GM21737 (cell line): Measurements from ENCODE around the gene KIAA1217.

Experiments used
- ATAC-seq: cut with Tn5 transposase; IDR thresholded peaks from one replicate; pipeline ENCODE4 v1.9.1; 2021; ENCODE audit warnings: mild to moderate bottlenecking, moderate library complexity; ENCODE audit not compliant: unreplicated experiment

KIAA1217 gene

DNA sequence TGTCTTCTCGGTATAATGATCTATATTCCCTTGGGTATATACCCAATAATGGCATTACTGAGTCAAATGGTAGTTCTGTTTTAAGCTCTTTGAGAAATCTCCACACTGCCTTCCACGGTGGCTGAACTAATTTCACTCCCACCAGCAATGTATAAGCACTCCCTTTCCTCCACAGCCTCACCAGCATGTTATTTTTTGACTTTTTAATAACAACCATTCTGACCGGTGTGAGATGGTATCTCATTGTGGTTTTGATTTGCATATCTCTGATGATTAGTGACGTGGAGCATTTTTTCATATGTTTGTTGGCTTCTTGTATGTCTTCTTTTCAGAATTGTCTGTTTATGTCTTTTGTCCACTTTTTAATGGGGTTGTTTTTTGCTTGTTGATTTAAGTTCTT, 33.6 kb downstream of the KIAA1217 start:
- ATAC-seq = no peak

GRCh38 chr10:24246365-24246764, 37.4 kb downstream of the KIAA1217 start:
- ATAC-seq = no peak

GRCh38 chr10:24247841-24248240, 38.9 kb downstream of the KIAA1217 start:
- no peak for ATAC-seq

DNA sequence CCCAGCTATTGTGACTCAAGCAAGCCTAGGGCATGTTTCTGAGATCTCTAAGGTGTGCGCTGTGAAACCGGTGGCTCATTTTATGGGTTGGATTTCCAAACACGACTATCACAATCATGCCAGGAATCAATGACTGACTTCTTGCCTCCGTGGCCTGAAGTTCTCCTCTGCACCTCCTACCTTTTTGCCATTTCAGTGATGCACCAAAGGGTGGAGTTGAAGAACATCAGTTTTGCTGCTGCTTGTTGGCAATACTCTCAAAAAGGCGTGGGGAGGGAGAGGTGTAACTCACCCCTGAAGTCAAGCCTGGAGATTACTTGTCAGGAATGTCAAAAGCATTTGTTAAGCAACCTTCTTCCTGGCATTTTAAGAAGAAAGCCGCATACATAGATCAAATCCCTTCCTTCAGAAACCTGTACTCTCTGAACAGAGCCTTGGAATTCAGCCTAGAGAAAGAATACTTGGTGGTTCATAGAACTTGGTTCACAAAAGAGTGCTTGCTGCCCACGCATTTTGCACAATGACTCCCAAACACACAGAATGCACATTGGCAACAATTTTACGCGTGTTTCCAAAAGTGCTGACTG, 41.0 kb downstream of the KIAA1217 start:
- no peak for ATAC-seq

GRCh38 chr10:24251547-24251946, 42.6 kb downstream of the KIAA1217 start:
- ATAC-seq = no peak

GRCh38 chr10:24254180-24254579, 45.2 kb downstream of the KIAA1217 start:
- ATAC-seq = no peak

DNA sequence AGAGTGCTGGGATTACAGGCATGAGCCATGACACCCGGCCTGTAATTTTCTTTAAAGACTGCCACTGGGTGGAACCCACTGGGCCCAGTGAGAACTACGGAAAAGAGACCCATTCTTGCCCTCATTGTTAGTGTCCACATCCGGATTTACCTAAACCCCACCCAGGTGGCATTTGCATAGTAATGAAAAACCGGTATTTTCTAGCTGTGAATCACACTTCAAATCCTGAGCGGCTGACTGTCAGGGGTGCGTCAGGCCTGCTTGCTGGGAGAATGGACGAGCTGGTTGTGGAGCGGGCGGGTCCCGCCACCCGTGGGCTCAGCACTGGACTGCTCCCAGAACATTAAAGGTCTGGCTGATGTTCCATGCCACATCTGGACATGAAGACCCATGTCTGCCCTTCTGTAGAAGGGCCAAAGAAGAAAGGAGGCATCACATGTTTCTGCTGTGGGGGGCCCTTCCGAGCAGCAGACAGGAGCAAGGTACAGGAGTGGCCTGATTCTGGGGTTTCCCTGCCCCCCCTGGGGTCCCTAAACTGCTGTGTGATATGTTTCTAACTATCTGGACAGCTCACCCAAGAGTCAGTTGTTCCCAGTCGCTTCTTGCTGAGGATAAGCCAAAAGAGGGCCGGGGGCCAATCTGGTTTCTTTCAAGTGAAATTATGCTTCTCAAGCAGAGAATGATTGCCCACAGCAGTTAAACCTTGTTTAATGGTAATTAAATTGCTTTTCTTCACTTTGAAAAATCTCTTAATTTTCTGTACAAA, 46.4 kb downstream of the KIAA1217 start:
- no peak for ATAC-seq

- no peak for ATAC-seq
Measured at GRCh38 chr10:24255881-24256311, 47.0 kb downstream of the KIAA1217 start.

GRCh38 chr10:24256619-24257107, 47.7 kb downstream of the KIAA1217 start:
- ATAC-seq = no peak

- no peak for ATAC-seq
Measured at GRCh38 chr10:24257588-24257987, 48.6 kb downstream of the KIAA1217 start.

- no peak for ATAC-seq
Measured at GRCh38 chr10:24259365-24260130, 50.6 kb downstream of the KIAA1217 start.

- ATAC-seq = no peak
Measured at GRCh38 chr10:24261627-24262026, 52.7 kb downstream of the KIAA1217 start.

DNA sequence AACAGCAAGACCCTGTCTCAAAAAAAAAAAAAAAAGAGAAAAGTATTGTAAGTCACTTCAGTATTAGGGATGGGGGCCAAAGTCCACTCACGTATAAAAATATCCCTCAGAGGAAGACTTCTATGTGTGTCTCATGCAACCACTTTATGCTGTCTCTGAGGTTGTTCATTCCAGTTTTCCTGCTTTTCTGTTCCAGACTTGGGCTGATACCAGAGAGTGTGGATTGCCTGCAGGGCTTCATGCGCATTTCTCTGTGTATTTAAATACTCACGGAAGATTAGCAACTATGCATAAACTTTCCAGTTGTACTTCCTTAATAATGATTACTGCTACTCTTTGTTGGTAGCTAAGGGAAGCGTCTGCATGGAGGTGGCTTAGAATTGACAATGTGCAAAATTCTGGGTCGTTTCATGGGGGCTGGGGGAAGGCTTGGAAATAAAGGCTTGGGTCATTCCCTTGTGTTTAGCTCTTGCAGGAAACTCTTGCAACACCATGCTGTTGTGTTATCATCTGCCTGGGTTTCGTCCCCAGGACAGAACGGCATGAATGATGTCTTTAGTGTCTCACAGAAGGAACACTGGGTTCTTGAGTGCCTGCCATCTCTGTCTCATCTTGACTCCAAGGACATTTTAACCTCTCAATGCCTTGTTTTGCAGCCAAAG, 54.1 kb downstream of the KIAA1217 start:
- no peak for ATAC-seq

- ATAC-seq = no peak
Measured at GRCh38 chr10:24269476-24269875, 60.5 kb downstream of the KIAA1217 start.

GRCh38 chr10:24272374-24272773, 63.4 kb downstream of the KIAA1217 start:
- no peak for ATAC-seq

DNA sequence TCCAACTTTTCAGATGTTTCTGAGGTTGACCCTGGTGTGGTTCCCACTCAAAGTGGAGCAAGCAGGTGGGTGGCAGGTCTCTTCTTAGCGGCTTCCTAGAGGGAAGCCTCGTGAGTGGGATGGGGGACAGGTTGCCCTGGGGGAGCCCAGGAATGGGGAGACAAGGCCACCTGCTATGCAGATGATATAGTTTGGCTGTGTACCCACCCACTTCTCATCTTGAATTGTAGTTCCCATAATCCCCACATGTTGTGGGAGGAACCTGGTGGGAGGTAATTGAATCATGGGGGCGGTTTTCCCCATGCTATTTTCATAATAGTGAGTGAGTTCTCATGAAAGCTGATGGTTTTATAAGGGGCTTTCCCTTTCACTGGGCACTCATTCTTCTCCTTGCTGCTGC, 68.3 kb downstream of the KIAA1217 start:
- ATAC-seq = no peak

DNA sequence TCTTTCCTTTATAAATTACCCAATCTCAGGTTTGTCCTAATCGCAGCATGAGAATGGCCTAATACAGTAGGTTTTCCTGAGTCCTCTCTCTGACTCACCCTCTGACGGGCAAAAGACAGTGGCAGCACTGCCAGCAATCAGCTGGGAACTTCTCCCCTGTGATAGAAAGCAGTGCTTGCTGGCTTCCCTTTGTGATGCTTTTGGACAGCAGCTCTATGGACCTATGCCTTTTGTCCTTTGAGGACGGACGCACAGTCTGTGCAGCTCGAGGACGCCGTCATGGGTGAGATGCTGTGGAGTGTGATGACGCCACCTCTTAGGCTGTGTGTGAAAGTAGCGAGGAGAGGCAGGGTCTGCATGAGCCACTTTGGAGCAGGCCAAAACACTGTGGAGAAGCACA, 68.8 kb downstream of the KIAA1217 start:
- ATAC-seq = no peak

- no peak for ATAC-seq
Measured at GRCh38 chr10:24278176-24278889, 69.4 kb downstream of the KIAA1217 start.

GRCh38 chr10:24279166-24279565, 70.2 kb downstream of the KIAA1217 start:
- ATAC-seq = no peak

- no peak for ATAC-seq
Measured at GRCh38 chr10:24287559-24288195, 78.7 kb downstream of the KIAA1217 start.
